GM21737 (cell line): ENCODE measurements around the gene NUMA1.

Source experiments
- ATAC-seq: cut with Tn5 transposase; IDR thresholded peaks from one replicate; pipeline ENCODE4 v1.9.1; 2021; ENCODE audit warnings: mild to moderate bottlenecking, moderate library complexity; ENCODE audit not compliant: unreplicated experiment

The NUMA1 gene

DNA sequence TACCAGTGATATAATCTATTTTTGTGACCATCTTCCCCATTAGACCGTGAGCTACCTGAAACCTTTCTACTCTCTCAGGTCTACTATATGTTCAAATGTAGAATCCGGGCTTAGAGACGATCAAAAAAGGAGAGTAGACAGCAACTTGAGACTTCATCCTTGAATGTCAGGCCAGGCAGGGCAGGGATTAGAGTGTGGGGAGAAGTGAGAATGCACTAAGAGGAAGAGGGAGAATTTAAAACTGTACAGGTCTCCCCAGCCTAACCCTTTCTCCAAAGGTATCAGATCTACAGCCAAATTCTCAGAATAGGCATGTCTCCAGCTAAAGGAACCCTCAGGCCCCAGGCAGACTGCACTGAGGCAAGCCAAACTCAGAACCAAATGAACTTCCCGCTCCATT, 21.8 kb upstream of the NUMA1 start:
- ATAC-seq, result no peak

GRCh38 chr11:72100462-72100861, 20.1 kb upstream of the NUMA1 start:
- no peak for ATAC-seq

DNA sequence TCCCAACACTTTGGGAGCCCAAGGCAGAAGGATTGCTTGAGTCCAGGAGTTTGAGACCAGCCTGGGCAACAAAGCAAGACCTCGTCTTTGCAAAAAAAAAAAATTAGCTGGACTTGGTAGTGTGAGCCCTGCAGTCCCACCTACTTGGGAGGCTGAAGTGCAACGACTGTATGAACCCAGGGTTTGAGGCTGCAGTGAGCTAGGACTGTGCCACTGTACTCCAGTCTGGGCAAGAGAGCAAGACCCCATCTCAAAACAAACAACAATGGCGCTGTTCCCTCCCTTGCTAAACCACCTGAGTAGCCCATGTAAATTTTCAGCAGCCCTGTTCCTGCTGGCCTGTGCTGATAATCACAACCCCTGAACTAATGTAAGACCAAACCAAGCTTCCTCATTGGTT, 19.7 kb upstream of the NUMA1 start:
- ATAC-seq, result no peak

GRCh38 chr11:72098741-72099140, 18.4 kb upstream of the NUMA1 start:
- no peak for ATAC-seq

- peak; percentile 65 for ATAC-seq
Measured at GRCh38 chr11:72091292-72091691, 10.9 kb upstream of the NUMA1 start.

DNA sequence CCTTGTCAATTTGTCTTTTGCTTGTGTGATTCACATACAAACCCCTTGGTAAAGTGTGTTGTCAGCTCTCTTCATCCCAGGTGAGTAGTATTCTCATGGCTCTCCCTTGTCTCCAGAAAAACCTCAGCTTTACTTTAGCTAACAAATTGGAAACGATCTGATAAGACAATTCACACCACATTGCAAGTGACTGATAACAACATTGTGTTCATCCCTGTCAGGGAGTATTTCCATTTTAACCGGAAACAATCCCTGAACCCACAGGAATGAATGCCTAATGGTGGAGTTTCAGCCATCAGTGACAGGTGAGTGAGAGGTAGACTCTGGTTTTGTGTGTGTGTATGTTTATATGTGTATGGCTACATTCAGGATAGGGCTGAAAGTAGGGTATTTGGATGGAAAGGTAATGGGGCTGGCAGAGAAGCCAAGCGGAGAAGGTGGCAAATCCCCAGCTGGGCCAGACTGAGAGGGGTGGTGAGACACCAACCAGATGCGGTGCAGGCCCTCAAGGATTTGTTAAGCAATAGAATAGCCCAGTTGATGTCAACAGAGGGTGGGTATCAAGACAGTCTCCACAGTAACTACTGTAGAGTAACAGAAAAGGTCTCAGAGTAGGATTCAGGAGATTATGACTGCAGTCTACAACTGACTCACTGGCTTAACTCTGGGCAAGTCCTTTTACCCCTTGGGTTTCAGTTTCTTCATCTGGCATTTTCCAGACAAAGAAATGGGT, 7.9 kb upstream of the NUMA1 start:
- no peak for ATAC-seq

GRCh38 chr11:72085621-72086351, 5.4 kb upstream of the NUMA1 start:
- no peak for ATAC-seq

GRCh38 chr11:72084965-72085364, 4.6 kb upstream of the NUMA1 start:
- no peak for ATAC-seq

DNA sequence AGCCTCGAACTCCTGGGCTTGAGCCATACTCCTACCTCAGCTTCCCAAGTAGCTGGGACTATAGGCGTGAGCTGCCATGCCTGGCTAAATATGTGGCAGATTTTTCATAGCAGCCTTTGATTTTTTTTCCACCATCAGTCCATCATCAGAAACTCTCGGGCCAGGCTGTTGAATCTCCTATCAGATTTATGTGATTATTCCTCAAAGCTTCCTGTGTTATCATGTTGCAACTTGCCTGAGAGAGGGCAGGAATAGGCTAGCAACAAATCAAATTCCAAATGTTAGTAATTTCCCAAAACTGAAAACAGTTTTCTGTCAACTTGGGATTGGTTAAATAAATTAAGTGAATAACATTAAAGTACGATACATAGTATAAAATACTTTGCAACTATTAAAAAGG, 3.7 kb upstream of the NUMA1 start:
- ATAC-seq, result no peak

DNA sequence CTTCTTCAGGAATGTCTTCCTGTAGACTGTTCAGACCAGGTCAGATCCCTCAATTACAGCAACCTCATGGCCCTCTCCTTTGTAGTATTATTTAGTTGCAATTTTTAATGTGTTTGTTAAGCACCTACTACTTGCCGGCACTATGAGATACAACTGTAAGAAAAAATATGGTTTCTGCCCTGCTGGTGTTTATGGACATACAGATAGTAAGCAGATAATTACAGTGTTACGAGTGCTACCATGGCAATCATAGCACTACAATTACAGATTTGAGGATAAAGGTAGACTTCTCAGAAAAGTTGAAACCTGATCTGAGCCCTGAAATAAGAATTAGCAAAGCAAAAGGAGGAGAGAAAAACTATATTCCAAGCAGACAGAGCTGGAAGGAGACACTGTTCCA, 3.1 kb upstream of the NUMA1 start:
- no peak for ATAC-seq

DNA sequence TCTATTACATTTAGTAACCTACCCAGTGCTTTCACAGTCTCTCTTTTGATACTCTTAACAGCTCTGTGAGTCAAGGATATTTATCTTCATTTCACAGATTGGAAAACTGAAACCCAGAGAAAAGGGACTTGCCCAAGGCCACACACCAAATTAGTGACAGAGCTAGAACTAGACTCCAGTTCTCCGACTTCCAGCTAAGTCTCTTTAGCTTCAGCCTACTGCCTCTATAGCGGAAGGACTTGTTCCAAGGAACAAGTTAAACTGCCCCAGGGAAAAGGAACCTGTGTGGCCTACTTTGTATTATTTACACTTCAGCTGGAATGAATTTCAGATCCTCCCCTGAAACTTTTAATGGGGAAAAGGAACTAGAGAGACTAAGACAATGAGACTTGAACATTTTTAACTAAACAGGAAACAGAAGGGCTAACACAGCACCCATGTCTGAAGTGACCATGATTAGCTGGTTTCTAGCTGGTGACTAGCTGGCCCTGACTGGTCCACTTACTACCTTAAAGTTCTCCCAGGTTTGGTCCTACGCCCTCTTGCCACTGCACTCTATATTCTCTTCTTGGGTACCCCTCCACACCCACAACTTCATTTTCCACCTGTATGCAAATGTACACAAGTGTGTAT, 1.6 kb upstream of the NUMA1 start:
- no peak for ATAC-seq

DNA sequence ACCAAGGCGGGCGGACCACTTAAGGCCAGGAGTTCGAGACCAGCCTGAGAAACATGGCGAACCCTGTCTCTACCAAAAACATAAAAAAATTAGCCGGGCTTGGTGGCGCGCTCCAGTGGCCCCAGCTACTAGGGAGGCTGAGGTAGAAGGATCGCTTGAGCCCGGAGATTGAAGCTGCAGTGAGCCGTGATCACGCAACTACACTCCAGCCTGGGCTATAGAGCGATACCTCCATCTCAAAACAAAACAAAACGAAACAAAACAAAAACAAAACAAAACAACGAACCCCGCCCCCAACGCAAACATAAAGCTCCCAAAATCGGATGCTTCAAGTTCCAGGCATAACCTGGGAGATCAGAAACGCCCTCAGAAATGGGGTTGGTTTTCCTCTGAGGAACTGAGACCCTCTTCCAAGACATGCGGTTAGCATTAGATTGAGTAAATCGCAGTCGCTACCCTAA, 872 bp upstream of the NUMA1 start:
- no peak for ATAC-seq

- no peak for ATAC-seq
Measured at GRCh38 chr11:72079819-72080325, 470 bp downstream of the NUMA1 start.

DNA sequence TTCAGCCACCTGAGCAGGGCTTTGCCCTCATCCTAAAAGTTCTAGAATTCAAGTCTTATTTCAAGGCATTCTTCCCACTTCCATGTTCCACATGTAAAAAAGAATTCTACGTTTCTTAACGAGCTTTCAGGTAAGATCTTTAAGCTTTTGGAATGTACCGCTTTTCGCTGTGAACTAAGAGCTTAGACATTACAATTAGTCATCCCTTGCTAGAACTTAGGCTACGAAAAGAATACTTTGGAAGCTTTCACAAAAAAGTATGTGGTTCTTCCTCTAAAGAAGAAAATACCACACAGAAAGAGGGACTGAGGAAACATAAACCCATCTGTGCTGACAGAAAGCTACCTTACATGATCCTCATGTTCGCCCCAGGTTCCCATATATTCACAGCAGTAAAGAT, 1.9 kb downstream of the NUMA1 start:
- no peak for ATAC-seq

GRCh38 chr11:72075756-72076155, 4.6 kb downstream of the NUMA1 start:
- ATAC-seq, result no peak

DNA sequence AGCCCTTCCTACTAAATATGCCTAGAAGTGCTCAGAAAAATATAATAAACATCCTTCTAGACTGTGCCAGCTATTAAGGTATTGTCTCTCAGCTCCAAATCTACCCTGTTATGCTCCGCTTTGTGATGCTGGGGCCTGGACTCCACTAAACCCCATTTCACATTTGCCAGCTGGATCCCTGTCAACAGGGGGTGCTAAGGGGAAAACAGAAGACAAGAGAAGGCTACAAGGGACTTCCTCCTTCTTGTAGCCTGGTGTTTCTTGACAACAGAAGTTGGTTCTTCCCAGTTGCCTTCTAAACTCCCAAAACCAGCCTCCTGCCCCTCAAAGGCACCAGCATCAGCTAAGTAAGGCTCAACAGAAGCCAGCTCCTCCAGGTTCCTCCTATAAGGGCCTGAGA, 5.2 kb downstream of the NUMA1 start:
- no peak for ATAC-seq

GRCh38 chr11:72072348-72072747, 8.0 kb downstream of the NUMA1 start:
- no peak for ATAC-seq

DNA sequence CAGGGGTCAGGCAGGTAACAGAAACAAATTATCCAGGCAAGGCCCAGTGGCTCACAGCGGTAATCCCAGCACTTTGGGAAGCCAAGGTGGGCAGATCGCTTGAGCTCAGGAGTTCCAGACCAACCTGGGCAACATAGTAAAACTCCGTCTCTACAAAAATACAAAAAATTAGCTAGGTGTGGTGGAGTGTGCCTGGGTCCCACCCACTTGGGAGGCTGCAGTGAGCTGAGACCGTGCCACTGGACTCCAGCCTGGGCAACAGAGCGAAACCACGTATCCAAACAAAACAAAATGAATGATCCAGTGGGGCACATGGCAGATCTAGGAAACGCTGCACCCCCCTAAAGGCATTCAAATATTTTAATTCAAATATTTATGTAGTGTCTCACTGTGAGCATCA, 9.9 kb downstream of the NUMA1 start:
- ATAC-seq, result no peak

- no peak for ATAC-seq
Measured at GRCh38 chr11:72069787-72070251, 10.5 kb downstream of the NUMA1 start.

DNA sequence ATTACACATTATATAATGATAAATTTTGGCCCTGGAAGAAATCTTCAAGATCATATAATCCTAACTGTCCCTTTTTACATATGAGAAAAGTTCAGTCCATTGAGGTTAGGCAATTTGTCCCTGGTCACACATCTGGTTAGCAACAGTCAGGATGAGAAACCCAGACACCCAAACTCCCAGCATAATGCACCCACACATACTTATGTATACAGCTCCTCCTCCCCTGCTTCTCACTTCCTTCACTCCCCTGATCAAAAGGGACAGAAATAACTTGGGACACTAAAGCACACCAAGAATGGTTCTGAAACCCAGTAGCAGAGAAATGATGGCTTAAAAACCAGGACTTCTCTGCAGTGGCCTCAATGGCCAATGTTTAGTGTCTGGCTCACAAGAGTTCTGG, 11.1 kb downstream of the NUMA1 start:
- ATAC-seq, result no peak

DNA sequence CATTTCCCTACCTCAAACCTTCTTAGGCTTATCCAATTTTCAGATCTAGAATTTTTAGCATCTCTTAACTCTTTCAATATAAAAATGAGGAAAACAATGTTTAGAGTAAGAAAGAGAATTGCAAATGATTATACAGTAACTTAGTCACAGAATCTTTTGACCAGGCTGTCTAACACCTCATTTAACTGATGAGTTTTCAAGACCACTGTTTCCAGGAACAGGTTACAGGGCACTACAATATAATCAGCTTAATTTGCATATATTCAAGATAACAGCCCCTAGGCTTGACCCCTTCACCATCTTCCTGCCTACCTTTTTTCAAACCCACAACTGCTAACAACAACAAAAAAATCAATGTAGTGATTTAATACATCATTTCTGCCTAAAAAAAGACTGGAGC, 12.7 kb downstream of the NUMA1 start:
- no peak for ATAC-seq

DNA sequence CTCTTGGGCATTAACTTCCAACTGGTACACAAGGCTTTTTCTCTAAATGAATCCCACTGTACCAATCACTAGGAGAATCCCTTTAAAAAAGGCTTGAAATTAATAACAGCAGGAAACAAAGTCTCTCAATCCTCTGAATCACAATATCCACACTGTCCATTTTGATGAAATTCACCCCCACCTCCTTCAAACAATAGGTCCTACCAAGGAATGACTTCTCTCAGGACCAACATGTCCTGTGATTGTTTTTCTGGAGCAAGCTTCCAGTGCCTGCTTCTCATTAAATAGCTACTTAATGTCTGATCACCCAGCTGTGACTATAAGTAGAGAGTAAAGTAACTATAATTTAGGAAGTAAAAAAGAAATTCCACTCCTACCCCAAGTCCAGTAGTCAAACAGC, 13.1 kb downstream of the NUMA1 start:
- ATAC-seq, result no peak
